NCI-H82 treated with DMSO at 0.1 percent for 48 hours (cell line): ENCODE data around the gene GRIP2.

Source experiments
- DNase-seq: peaks from one replicate; lab custom pipeline; 2025; ENCODE audit not compliant: unreplicated experiment; lab: John Stamatoyannopoulos, UW

Gene GRIP2

GRCh38 chr3:14507757-14508504 lies 32.2 kb downstream of the GRIP2 start:
- no peak for DNase-seq

DNA sequence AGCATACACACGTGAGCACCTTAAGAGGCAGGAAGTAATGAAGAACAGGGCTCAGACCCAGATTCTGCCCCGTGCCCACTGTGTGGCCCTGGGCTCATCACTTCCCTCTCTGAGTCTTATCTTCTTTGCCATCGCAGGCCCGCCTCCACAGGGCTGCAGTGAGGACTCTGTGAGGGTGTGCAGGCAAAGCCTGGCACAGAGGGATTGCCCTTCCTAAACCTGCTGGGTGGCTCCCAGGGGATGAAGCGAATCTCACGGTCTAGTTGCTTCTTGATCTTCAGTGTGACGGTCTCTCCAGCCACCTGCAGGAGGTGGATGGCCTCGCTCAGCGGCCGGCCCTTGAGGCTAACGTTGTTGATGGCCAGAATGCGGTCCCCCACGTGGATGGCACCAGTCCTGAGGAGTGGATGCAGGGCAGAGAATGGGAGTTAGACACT lies 32.8 kb downstream of the GRIP2 start:
- no peak for DNase-seq

DNA sequence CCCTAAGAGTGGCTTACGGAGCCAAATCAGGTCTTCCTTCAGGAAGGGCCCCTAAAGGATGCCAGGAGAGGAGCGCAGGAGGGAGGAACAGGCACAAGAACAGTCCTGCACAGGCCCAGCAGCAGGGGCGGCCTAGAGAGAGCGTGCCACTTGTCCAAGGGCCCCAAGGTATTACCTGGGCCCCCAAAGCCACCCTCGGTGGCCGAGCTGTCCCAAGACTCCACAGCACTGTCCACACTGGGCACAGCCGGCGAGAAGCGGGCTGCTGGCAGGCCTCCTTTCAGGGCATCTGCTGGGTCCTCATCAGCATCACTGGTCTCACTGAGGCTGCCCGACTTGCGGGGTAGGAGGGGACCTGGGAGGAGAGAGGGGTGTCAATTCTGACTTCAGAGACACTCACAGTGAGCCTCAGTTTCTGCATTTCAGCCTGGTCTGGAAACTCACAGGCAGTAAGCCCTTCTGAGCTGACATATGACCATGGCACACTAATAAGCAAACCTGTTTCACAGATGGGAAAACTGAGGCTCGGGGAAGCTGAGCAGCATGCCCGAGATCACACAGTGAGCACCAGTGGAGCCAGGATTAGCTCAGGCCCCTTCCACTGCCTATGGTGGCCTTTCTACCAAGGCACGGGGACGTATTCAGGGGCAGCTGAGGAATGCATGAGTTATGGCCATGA lies 33.4 kb downstream of the GRIP2 start:
- no peak for DNase-seq

GRCh38 chr3:14505803-14506500 lies 34.2 kb downstream of the GRIP2 start:
- no peak for DNase-seq

GRCh38 chr3:14505001-14505802 lies 34.9 kb downstream of the GRIP2 start:
- no peak for DNase-seq

- DNase-seq: no peak
Observed at GRCh38 chr3:14503706-14504065, 36.5 kb downstream of the GRIP2 start.

GRCh38 chr3:14503033-14503705 lies 37.0 kb downstream of the GRIP2 start:
- no peak for DNase-seq

GRCh38 chr3:14502472-14502871 lies 37.7 kb downstream of the GRIP2 start:
- DNase-seq: no peak

GRCh38 chr3:14497321-14497720 lies 42.8 kb downstream of the GRIP2 start:
- no peak for DNase-seq

DNA sequence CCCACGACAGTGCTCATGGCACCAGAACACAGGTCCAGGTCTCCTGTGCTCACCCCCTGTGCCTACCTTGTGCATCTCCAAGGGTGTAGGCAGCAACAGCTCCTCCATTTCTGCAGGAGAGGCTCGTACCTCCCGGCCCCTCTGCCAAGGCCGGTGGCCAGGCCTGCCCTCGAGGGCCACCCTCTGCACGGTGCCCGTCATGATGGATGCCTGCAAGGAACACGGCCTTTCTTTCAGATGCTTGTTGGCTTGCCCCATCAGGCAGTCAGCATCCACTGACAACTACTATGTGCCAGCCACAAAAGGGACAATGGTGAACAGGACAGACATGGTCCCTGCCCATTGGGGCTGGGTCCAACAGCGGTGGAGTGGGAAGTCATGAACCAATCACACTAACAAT lies 43.8 kb downstream of the GRIP2 start:
- DNase-seq: no peak

- no peak for DNase-seq
Observed at GRCh38 chr3:14494973-14495300, 45.2 kb downstream of the GRIP2 start.

- DNase-seq: no peak
Observed at GRCh38 chr3:14494279-14494972, 45.7 kb downstream of the GRIP2 start.

GRCh38 chr3:14492948-14493881 lies 46.9 kb downstream of the GRIP2 start:
- DNase-seq: no peak

- no peak for DNase-seq
Observed at GRCh38 chr3:14491396-14492190, 48.5 kb downstream of the GRIP2 start.

GRCh38 chr3:14490831-14491230 lies 49.3 kb downstream of the GRIP2 start:
- DNase-seq: no peak

DNA sequence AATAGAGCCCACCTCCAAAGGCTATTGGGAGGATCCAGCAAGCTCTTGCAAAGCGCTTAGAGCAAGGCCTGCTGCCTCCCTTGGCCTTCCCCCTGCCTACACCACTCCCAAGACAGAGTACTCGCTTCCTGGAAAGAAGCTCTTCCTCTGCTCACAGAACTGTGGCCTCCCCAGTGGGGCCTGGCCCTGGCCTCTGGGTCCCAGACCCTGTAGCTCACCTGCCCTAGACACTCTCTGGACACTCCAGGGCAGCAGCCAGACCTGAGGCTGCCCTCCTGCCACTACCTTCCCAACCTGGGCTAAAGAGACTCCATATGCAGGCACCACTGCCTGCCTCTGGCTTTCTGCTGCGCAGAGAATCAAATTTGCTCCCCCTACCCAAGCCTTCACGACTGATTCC lies 49.9 kb downstream of the GRIP2 start:
- no peak for DNase-seq

- DNase-seq: no peak
Observed at GRCh38 chr3:14489641-14490040, 50.5 kb downstream of the GRIP2 start.

DNA sequence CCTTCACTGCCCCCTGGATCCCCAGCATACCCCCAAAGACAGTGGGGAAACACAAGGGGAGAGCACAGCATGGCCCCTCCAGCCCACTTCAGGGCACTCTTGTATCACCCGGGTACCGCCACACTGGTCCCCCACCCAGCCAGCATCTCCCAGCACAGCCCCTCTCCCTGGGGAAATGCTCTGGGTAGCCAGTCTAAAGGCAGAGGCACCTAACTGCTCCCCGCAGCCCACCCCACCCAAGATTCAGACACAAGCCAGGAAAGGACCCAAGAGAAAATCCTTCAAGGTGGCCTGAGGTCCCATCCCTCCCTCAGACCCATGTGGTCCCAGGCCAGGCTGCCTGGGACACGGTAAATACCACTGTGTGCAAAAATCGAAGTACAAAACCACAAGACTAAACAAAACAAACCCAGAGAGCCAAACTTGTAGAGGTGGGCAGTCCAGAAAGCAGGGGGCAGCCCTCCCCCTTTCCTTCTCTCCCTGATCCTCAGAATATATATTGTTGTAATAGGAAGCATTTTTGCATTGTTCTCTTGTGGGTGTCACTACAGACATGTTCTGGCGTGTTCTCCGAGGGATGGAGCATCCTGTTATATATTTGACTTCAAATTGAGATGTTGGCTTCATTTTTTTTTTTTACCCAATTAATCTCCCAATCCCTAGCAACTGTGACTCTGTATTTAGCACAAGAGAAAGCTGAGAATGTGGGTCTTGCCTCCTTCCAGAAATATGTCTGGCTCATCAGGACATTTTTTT lies 51.7 kb downstream of the GRIP2 start:
- no peak for DNase-seq
